Bone marrow (tissue), 2 donors: ENCODE measurements around the gene COX5A.
"Not testable (repeated sequence)": the region's sequence is repeated elsewhere in the genome, so short reads cannot be mapped to it uniquely, and the experiment has no call there.

Source experiments
- DNase-seq, 2 donors: peaks; one replicate each; lab custom pipeline; 2025; lab: John Stamatoyannopoulos, UW

COX5A gene

GRCh38 chr15:74901612-74902063 lies 36.2 kb downstream of the COX5A start:
- DNase-seq, result peak; percentile 4 to 61

GRCh38 chr15:74897300-74897701 lies 40.6 kb downstream of the COX5A start:
- DNase-seq, result no peak

GRCh38 chr15:74896316-74896715 lies 41.6 kb downstream of the COX5A start:
- no peak for DNase-seq

- DNase-seq, result no peak
These were observed 42.0 kb downstream of the COX5A start for GRCh38 chr15:74895830-74896229.

GRCh38 chr15:74894383-74894782 lies 43.5 kb downstream of the COX5A start:
- DNase-seq, result not testable (repeated sequence)

GRCh38 chr15:74893627-74894026 lies 44.2 kb downstream of the COX5A start:
- no peak for DNase-seq

GRCh38 chr15:74892931-74893330 lies 44.9 kb downstream of the COX5A start:
- no peak for DNase-seq

- DNase-seq, result no peak
These were observed 45.6 kb downstream of the COX5A start for GRCh38 chr15:74892313-74892712.

- DNase-seq, result no peak
These were observed 46.4 kb downstream of the COX5A start for GRCh38 chr15:74891469-74891868.

GRCh38 chr15:74890665-74890960 lies 47.3 kb downstream of the COX5A start:
- DNase-seq, result no peak

GRCh38 chr15:74889883-74890664 lies 47.8 kb downstream of the COX5A start, which contains the start of gene MPI:
TSS of gene MPI (plus strand) at chr15:74890042. CDS start at chr15:74890074, 32 bp downstream.
- peak; percentile 45 to 49 for DNase-seq

- DNase-seq, result no peak
These were observed 48.4 kb downstream of the COX5A start for GRCh38 chr15:74889390-74889882.

GRCh38 chr15:74888716-74889115 lies 49.2 kb downstream of the COX5A start:
- DNase-seq, result no peak

- not testable (repeated sequence) for DNase-seq
These were observed 50.2 kb downstream of the COX5A start for GRCh38 chr15:74887537-74888193.

- no peak for DNase-seq
These were observed 52.4 kb downstream of the COX5A start for GRCh38 chr15:74885461-74885860.

- no peak for DNase-seq
These were observed 53.2 kb downstream of the COX5A start for GRCh38 chr15:74884428-74885223.

- DNase-seq, result no peak
These were observed 55.3 kb downstream of the COX5A start for GRCh38 chr15:74882528-74882927.

GRCh38 chr15:74878273-74878672 lies 59.6 kb downstream of the COX5A start:
- no peak for DNase-seq

- peak; percentile 21 to 44 for DNase-seq
These were observed 64.0 kb downstream of the COX5A start for GRCh38 chr15:74873756-74874424.

GRCh38 chr15:74873036-74873755 lies 64.7 kb downstream of the COX5A start, which contains the start of gene SCAMP2:
TSS of gene SCAMP2 (minus strand) at chr15:74873365. CDS start at chr15:74873255, 110 bp downstream.
- DNase-seq, result peak; percentile 91 to 98

- DNase-seq, result no peak
These were observed 65.2 kb downstream of the COX5A start for GRCh38 chr15:74872702-74873035.
